GM21367 (cell line): Measurements from ENCODE around the gene SLC9C2.
"Not testable (repeated sequence)": the region's sequence is repeated elsewhere in the genome, so short reads cannot be mapped to it uniquely, and the experiment has no call there.

ENCODE experiments used
- ATAC-seq: cut with Tn5 transposase; IDR thresholded peaks from one replicate; pipeline ENCODE4 v1.9.1; 2021; ENCODE audit not compliant: unreplicated experiment

Gene SLC9C2

DNA sequence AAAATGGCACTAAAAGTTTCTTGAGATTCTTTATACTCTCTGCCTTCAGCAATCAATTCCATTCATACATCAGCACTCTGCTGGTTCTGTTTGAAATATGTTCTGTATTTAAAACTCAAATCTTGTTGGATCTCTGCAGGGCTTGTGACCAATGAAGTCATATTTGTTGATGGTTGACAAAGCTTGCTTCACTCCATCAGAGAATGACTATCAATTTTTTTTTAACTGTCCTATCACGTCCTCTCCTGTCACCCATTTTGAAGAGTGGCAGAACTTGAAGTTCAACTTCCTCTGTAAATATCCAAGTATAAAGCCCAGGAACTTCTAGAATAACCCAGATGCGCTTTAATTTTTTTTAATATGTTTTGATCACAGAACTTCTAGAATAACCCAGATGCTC lies 114.9 kb downstream of the SLC9C2 start:
- no peak for ATAC-seq

DNA sequence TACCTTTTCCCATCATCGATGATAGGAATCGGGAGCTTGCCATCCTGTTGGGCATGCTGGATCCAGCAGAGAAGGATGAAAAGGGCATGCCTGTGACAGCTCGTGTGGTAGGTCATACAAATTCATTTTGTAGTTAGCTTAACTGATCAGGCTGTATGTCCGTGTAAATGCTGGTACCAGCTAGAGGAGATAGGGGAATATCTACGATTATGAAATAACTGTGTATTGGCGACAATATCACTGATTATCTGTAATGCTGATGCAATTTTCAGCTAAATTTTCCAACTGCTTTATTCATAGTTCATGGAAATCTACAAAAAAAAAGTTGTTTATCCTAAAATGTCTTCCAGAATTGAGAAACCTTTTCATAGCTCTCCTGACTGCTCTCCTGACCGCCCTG lies 117.5 kb downstream of the SLC9C2 start:
- ATAC-seq: no peak

DNA sequence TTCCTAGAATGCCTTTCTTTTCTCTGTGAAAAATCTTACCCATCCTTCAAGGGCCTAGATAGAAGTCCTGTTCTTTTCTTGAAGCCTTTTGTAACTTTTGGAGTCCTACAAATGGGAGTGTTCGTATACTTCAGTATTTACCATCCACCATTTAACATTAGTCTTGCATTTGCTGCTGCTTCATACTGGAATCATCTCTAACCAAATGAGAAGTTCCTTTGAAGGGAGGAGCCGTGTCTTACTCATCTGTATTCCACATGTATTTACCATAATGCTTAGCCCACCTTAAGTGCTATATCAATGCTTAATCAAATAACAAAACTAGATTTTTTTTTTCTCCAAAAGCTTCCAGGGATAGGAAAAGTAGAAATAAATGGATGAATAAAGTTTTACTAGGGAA lies 118.6 kb downstream of the SLC9C2 start:
- ATAC-seq: no peak

DNA sequence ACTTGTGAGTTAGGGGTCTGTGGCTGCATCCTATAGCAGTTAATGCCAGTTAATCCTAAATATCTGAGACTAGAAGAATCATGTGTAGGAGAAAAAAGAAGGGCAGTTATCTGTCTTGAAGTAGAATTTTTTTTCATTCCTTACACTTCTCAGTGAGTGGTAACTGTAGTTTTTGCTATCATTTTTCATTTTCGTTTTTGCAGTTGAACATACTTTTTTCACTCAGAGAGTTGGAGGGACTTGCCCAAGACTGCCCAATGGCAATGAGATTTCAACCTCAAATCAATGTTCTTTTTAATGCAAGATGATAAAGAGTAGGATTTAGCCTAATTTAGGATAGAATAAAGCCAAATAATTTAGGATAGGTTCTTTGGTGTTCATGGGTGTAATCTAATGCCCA lies 120.2 kb downstream of the SLC9C2 start:
- ATAC-seq: no peak

DNA sequence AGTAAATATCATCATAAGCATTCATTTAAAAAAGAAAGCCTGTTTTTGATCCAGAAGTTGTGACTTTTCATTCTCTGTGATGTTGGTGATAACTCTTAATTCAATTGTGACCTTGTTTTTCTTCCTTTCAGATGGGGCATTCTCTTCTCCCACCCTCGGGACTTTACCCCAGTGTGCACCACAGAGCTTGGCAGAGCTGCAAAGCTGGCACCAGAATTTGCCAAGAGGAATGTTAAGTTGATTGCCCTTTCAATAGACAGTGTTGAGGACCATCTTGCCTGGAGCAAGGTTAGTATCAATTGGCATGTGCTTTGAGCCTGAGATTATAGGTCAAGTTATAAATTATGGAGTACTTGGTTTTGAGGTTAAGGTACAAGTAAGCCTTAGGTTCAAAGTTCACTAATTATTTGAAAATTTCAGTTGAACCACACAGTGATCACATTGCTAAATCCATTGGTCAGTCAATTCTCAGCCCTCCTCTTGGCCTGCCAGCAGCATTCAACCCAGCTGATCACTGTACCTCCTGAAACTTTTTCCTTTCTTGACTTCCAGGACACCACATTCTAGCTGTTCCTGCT lies 121.6 kb downstream of the SLC9C2 start:
- ATAC-seq: no peak

DNA sequence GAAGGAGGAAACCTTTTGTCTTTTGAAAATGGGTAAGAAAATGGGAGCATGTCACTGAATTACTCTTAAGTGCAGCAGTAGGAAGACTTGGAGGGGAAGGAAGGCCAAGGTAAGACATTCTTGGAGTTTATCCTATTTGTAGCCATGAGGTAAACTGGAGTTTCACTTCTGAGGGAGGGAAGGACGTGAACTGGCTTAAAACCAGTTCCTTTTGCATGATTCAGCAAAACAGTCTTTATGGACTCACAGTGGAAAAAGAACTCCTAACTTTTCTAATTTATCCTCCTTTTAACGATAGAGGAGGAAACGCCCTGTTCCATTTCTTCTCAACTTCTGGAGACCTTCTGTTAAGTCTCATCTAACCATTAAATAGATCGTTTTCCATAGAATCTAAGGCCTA lies 123.2 kb downstream of the SLC9C2 start:
- ATAC-seq: no peak

DNA sequence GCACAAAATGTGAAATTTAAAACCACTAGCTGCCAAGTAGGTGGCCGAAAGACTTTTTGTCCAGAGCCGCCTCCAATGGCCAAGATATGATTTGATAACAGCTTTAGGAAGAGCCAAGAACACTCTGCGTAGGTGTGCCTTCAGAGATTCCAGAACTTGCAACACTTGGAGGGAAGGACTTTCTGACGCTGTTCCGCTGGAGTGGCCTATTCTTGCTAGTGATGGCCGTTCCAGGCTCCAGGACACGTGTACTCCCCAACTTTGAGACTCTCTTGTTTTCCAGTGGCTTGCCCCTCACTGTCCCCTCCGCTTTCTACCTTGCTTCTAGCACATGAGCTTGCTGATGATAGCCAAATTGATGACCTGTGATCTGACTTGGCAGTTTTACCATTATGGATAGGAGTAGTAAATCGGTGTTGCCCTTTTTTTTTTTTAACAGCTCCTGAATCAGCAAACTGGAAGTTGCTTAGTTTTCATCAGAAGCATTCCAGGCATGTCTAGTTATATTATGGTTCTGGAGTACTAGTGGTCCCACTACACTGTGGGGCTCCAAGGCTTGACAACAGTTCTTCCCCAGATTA lies 124.7 kb downstream of the SLC9C2 start:
- ATAC-seq: no peak

DNA sequence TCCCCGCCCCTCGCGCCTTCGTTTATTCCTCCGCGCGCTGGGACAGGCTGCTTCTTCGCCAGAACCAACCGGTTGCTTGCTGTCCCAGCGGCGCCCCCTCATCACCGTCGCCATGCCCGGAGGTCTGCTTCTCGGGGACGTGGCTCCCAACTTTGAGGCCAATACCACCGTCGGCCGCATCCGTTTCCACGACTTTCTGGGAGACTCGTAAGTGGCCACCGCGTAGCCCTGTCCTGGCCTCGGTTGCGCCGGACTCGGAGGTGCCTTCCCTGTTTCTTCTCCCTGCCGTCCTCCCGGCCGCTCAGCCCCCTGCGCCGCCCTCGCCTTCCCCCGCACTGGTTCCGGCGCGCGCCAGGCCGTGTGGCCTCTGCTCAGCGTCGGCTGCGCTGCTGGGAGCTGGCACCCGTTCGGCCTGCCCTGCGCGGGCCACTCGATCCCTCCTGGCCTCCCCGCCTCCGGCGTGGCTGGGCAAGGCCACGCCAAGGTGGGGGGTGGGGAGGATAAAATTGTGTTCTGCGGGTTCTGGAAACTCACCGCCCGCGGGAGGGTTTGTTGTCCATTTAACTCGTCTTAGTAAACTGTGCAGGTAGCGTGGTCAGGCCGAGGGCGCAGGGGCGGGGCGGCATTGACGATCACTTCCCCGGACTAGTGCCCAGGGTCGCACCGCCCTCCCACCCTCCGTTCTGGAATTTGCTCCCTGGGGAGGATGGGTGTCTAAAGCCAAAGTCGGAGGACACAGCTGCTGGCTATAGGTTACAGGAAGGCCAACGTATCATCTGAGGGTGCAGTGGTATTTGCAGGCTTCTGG lies 125.4 kb downstream of the SLC9C2 start, which contains the start of gene PRDX6:
Gene PRDX6 (plus strand): TSS at position 50 of the 808 bp plus-strand sequence. CDS start 63 bp downstream, at position 113.
- peak; percentile 44 for ATAC-seq

DNA sequence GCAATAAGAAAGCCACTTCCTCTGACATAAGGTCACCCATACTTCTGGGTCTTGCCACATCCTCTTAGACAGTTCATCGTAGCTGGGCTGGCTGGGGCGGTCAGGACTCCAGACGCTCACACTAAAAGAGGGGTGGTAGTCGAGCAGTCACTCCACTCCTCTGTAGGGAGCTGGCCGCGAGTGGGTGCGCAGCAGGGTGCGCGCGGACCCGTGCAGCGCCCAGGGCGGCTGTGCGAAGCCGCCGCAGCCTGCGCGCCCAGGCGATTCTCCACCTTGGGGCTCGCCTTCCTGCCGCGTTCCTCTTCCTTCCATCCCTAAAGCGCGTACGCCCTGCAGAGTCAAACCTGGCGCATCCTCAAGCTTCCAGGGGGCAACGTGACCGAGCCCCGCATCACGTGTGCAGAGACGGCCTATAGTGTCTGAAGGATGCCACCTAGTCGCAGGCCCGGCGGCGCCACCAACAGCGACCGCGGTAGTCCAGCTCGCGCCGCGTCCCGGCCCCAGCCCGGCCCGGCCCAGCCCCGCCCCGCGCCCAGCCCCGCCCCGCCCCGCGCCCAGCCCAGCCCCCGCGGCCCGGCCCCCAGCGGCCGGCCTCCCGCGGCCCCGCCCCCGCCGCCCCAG lies 126.1 kb downstream of the SLC9C2 start:
- peak; percentile 95 for ATAC-seq

DNA sequence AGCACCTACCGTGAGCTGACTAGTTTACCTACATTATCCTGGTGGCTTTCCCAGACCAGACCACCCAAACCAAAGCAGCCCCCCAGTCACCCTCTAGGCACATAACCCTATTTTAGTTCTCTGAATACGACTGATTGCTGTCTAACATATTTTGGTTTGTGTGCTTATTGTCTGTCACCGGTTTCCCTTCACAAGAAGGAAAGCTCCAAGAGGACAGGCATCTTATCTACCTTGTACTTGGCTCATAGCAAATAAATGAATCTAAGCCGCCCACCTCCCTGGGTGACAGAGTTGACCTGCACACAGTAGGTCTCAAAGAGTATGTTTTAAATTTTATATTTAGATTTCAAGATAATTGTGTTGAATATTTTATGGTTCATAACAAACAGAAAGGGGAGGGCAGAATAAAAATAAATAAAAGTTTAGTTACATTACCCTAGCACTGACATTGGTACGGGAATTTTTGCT lies 126.6 kb downstream of the SLC9C2 start:
- no peak for ATAC-seq

DNA sequence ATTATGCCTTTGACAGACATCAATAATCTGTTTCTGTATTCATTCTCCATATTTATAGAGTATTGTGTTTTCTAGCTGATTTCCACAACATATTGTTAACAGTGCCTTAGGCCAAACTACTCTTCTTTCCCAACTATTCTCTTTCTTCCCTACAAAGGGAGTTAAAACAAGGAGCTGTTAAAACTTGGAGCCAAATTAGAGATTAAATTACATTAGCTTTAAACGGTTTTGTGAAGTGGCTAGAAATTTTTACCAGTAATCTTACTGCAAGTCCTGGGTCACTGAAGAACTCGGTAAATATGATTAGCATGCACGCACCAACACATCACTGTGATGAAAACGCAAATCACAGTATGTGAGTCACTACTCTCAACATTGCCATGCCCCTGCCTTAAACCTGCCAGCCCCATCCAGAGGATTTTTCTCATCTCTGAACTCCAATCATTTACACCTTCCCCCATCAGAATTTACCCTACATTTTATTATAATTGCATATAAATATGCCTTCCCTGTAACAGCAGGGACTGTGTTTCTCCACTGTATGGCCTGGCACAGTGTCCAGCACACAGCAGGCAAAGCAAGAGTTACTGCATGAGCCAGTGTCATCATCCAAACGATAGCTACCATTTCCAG lies 127.2 kb downstream of the SLC9C2 start:
- no peak for ATAC-seq

DNA sequence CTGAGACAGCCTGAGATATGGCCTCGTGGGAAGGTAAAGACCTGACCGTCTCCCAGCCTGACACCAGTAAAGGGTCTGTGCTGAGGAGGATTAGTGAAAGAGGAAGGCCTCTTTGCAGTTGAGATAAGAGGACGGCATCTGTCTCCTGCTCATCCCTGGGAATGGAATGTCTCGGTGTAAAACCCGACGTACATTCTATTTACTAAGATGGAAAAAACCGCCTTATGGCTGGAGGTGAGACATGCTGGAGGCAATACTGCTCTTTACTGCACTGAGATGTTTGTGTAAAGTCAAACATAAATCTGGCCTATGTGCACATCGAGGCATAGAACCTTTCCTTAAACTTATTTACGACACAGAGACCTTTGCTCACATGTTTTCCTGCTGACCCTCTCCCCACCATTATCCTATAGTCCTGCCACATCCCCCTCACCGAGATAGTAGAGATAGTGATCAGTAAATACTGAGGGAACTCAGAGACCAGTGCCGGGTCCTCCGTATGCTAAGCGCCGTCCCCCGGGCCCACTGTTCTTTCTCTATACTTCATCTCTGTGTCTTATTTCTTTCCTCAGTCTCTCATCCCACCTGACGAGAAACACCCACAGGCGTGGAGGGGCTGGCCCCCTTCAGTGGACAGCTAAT lies 128.0 kb downstream of the SLC9C2 start:
- not testable (repeated sequence) for ATAC-seq

DNA sequence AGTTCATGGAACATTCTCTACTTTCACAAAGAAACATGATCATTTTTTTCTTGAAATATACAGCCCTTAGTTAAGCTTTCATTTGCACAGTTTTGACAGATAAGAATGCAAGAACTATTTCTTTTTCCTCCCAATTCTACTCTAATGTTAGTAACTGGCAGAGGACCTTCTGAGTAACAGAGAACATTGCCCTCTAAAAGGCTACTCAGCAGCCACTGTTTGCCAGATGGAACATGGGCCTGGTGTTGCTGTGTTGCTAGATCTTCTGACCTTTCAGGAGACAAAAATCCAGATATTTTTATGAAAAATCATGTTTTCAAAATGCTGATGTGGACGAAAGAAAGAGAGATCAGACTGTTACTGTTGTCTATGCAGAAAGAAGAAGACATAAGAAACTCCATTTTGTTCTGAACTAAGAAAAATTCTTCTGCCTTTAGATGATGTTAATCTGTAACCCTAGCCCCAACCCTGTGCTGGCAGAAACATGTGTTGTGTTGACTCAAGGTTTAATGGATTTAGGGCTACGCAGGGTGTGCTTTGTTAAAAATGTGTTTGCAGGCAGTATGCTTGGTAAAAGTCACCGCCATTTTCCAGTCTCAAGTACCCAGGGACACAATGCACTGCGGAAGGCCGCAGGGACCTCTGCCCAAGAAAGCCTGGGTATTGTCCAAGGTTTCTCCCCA lies 128.6 kb downstream of the SLC9C2 start:
- ATAC-seq: no peak

DNA sequence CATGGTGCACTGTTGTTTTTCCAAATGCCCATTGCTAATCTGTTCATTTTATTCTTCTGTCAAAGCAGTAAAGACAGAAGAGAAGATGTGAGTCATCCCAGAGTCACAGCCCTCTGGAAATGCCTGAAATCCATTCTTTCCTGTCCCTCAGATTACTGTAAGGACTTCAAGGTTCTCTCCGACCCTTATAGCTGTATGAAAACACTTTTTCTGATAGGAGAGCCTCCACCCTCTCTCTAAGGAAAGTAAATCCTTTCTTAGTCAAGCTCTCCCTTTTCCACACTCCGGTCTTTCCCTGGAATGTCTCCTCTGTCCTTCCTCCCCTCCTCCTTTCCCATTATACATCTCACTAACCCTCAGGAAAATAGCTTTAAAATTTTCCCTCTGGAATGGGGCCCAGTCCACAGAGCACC lies 129.3 kb downstream of the SLC9C2 start:
- no peak for ATAC-seq

DNA sequence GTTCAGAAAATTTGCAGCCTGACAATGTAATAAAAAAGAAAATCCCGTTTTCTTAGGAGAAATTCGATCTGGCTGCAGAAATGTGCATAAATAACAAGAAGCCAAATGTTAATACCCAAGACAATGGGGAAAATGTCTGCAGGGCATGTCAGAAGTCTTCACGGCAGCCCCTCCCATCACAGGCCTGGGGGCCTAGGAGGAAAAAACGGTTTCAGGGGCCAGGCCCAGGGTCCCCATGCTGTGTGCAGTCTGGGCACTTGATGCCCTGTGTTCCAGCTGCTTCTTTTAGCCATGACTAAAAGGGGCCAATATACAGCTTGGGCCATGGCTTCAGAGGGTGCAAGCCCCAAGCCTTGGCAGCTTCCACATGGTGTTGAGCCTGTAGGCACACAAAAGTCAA lies 132.3 kb downstream of the SLC9C2 start:
- no peak for ATAC-seq

DNA sequence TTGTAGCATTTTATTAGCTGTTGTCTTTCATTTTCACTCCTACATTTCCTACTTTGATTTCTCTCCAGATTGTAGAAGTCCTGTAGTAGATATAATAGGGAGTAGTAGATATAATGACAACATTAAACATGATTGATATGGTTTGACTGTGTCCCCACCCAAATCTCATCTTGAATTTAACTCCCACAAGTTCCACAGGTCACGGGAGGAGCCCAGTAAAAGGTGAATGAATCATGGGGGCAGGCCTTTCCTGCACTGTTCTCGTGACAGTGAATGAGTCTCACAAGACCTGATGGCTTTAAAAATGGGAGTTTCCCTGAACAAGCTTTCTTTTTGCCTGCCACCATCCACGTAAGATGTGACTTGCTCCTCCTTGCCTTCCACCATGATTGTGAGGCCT lies 133.2 kb downstream of the SLC9C2 start:
- ATAC-seq: no peak

DNA sequence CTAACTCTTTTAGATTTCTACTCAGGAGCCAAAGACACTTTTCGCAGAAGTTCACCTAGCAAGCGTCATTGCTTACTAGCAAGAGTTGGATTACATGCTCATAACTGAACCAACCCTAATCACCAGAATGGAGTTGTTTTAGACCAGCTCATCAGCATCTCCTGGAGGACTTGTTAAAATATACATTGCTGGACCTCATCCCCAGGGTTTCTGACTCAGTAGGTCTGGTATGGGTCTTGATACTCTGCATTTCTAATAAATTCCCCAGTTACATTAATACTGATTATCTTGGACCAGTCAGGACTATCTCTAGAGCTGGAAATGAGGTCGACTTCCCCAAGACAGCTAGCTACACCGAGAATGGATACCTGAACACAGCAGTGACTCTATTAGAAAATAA lies 135.4 kb downstream of the SLC9C2 start:
- ATAC-seq: no peak

DNA sequence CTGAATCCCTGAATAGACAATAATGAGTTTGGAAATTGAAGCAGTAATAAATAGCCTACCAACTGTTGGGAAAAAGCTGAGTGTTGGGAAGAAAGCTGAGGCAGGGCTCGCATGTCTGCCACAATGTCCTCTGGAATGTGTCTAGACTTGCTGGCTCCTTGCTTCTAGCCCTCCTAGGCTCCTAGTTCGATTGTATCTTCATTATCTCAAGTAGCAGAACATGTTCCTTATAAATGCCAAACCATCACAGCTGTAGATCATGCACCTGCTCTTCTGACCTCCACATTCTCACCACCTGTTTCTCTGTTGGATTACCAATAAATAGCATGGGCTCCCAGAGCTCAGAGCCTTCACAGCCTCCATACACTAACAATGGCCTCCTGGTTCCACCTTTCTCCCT lies 138.7 kb downstream of the SLC9C2 start:
- not testable (repeated sequence) for ATAC-seq

DNA sequence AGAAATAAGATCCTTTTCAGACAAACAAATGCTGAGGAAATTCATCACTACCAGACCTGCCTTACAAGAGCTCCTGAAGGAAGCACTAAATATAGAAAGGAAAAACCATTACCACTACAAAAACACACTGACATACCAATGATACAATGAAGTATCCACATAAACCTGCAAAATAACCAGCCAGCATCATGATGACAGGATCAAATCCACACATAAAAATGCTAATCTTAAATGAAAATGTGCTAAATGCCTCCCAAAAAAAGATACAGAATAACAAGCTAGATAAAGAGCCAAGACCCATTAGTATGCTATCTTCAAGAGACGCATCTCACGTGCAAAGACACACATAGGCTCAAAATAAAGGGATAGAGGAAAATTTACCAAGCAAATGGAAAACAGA lies 140.2 kb downstream of the SLC9C2 start:
- not testable (repeated sequence) for ATAC-seq

DNA sequence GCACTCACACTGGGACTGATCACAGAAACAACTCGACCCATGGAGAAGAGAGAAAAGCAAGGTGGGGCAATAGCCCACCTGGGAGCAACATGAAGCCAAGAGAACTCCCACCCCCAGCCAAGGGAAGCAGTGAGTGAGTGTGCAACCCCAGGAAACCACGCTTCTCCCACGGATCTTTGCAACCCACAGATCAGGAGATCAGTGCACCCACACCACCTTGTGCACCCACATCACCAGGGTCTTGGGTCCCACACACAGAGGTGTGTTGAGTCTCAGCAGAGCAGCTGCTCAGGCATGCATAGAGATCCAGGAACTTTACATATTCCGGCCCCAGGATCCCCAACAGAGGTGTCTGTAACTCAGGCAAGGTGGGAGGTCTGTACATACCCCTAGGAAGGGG lies 143.0 kb downstream of the SLC9C2 start:
- no peak for ATAC-seq
